Esophagus (tissue), 2 donors: ENCODE data around the gene NAA50. TPM values are rescaled to one million over a fixed set of nuclear protein-coding genes. Genes with fewer than 3 reads are reported as not detected.
A peak's percentile ranks its signal among the peaks of the same experiment; 100 is the strongest.

ENCODE experiments used
- H3K27ac ChIP-seq, 2 donors: one replicate each; pipeline ENCODE4 v1.5.1; 2013; ENCODE audit warnings: low read depth in 2 of 2, mild to moderate bottlenecking in 2 of 2, inconsistent platforms in 1 of 2, low read length in 1 of 2, moderate library complexity in 1 of 2
- H3K27me3 ChIP-seq, 2 donors: one replicate each; pipeline ENCODE4 v1.6.1; 2013; ENCODE audit warnings: low read length in 2 of 2, control low read depth in 1 of 2, mild to moderate bottlenecking in 1 of 2; ENCODE audit not compliant: insufficient read depth in 2 of 2, control insufficient read depth in 1 of 2
- H3K36me3 ChIP-seq, 2 donors: one replicate each; pipeline ENCODE4 v1.6.1; 2013; ENCODE audit warnings: low read length in 1 of 2; ENCODE audit not compliant: control insufficient read depth in 2 of 2, insufficient read depth in 2 of 2
- H3K4me1 ChIP-seq, 2 donors: one replicate each; pipeline ENCODE4 v1.6.1; 2013; ENCODE audit warnings: low read length in 1 of 2; ENCODE audit not compliant: control insufficient read depth in 2 of 2, insufficient read depth in 2 of 2
- H3K4me3 ChIP-seq, 2 donors: one replicate each; pipeline ENCODE4 v1.5.1; 2013; ENCODE audit warnings: low read length in 2 of 2, mild to moderate bottlenecking in 2 of 2, low read depth in 1 of 2, moderate library complexity in 1 of 2
- H3K9me3 ChIP-seq, 2 donors: one replicate each; pipeline ENCODE4 v1.6.1; 2013; ENCODE audit warnings: mild to moderate bottlenecking in 2 of 2, low read depth in 1 of 2, low read length in 1 of 2, moderate library complexity in 1 of 2; ENCODE audit not compliant: control insufficient read depth in 2 of 2, insufficient read depth in 1 of 2
- WGBS, 2 donors: extraction: QIAGEN DNeasy Blood & Tissue Kit; methylation state at CpG; one replicate each; pipeline ENCODE4 v1.1.7; 2013; 5-methylcytosine and 5-hydroxymethylcytosine counted together
- polyA plus RNA-seq, 2 donors: library from polyadenylated mRNA; stranded (reverse); fragments of 200-250 nt; gene quantifications; one replicate each; pipeline ENCODE4 v1.2.3, GENCODE V29; 2013
- donor health status: healthy with polysubstance abuse.
- donor health status: Bipolar disorder and iron deficiency.

The NAA50 gene
- polyA plus RNA-seq, 2 donors = 24.7 to 69.7 TPM

GRCh38 chr3:113719758-113720157 is 26.3 kb downstream of the NAA50 start:
- 81 to 86% methylated on average over 2 of the region's 2 CpGs for WGBS, 2 donors
- H3K27ac ChIP-seq = no peak overlapping the region
- H3K4me3 ChIP-seq = no peak overlapping the region
- no peaks in the 10 kb centered on the region for H3K9me3 ChIP-seq
- H3K27me3 ChIP-seq = no peaks in the 10 kb centered on the region
- peaks cover 0 to 2% of the 10 kb centered on the region in 2 donors for H3K36me3 ChIP-seq
- H3K4me1 ChIP-seq = no peaks in the 10 kb centered on the region

GRCh38 chr3:113719294-113719693 is 26.8 kb downstream of the NAA50 start:
- H3K36me3 ChIP-seq = peaks cover 0 to 2% of the 10 kb centered on the region in 2 donors
- 92 to 95% methylated on average over 1 of the region's 1 CpG for WGBS, 2 donors
- H3K27ac ChIP-seq = no peak overlapping the region
- H3K9me3 ChIP-seq = no peaks in the 10 kb centered on the region
- no peak overlapping the region for H3K4me3 ChIP-seq
- no peaks in the 10 kb centered on the region for H3K4me1 ChIP-seq
- H3K27me3 ChIP-seq = no peaks in the 10 kb centered on the region

- Histone ChIP-seq H3K27ac (no peak overlapping the region), H3K4me3 (no peak overlapping the region), H3K9me3 (no peaks in the 10 kb centered on the region), H3K27me3 (no peaks in the 10 kb centered on the region), H3K36me3 (peaks cover 0 to 2% of the 10 kb centered on the region in 2 donors), H3K4me1 (no peaks in the 10 kb centered on the region)
- WGBS, 2 donors = 89 to 97% methylated on average over 3 of the region's 3 CpGs
These were observed 28.2 kb downstream of the NAA50 start for GRCh38 chr3:113717818-113718217.

- H3K36me3 ChIP-seq = peaks cover 0 to 2% of the 10 kb centered on the region in 2 donors
- 96 to 97% methylated on average over 3 of the region's 3 CpGs for WGBS, 2 donors
- no peaks in the 10 kb centered on the region for H3K4me1 ChIP-seq
- no peaks in the 10 kb centered on the region for H3K27me3 ChIP-seq
- no peaks in the 10 kb centered on the region for H3K9me3 ChIP-seq
- no peak overlapping the region for H3K4me3 ChIP-seq
- H3K27ac ChIP-seq = no peak overlapping the region
These were observed 28.7 kb downstream of the NAA50 start for GRCh38 chr3:113717308-113717707.

GRCh38 chr3:113714702-113715101 is 31.3 kb downstream of the NAA50 start:
- H3K4me3 ChIP-seq = no peak overlapping the region
- H3K27ac ChIP-seq = no peak overlapping the region
- H3K36me3 ChIP-seq = no peaks in the 10 kb centered on the region
- H3K9me3 ChIP-seq = no peaks in the 10 kb centered on the region
- H3K4me1 ChIP-seq = no peaks in the 10 kb centered on the region
- H3K27me3 ChIP-seq = no peaks in the 10 kb centered on the region
- WGBS, 2 donors = 55% methylated on average over 1 of the region's 1 CpG

- Histone ChIP-seq H3K9me3 (no peaks in the 10 kb centered on the region), H3K36me3 (no peaks in the 10 kb centered on the region), H3K27me3 (no peaks in the 10 kb centered on the region), H3K27ac (no peak overlapping the region), H3K4me3 (no peak overlapping the region), H3K4me1 (no peaks in the 10 kb centered on the region)
- WGBS, 2 donors = 45 to 46% methylated on average over 3 of the region's 3 CpGs
These were observed 33.9 kb downstream of the NAA50 start for GRCh38 chr3:113712129-113712528.

GRCh38 chr3:113707835-113708234 is 38.2 kb downstream of the NAA50 start:
- Histone ChIP-seq H3K27me3 (no peaks in the 10 kb centered on the region), H3K9me3 (no peaks in the 10 kb centered on the region), H3K4me3 (no peak overlapping the region), H3K4me1 (no peaks in the 10 kb centered on the region), H3K36me3 (no peaks in the 10 kb centered on the region), H3K27ac (no peak overlapping the region)
- 92 to 97% methylated on average over 4 of the region's 4 CpGs for WGBS, 2 donors

- Histone ChIP-seq H3K4me3 (peak overlapping the region; percentile 39 to 57), H3K36me3 (no peaks in the 10 kb centered on the region), H3K27ac (peak overlapping the region in 1 of 2 donors; percentile 2), H3K27me3 (no peaks in the 10 kb centered on the region), H3K4me1 (peaks cover 0 to 3% of the 10 kb centered on the region in 2 donors), H3K9me3 (no peaks in the 10 kb centered on the region)
- 20 to 29% methylated on average over 23 to 24 of the region's 24 CpGs for WGBS, 2 donors
These were observed 47.1 kb downstream of the NAA50 start for GRCh38 chr3:113698956-113699355.

- Histone ChIP-seq H3K9me3 (no peaks in the 10 kb centered on the region), H3K4me1 (peaks cover 0 to 3% of the 10 kb centered on the region in 2 donors), H3K4me3 (no peak overlapping the region), H3K27ac (no peak overlapping the region), H3K36me3 (no peaks in the 10 kb centered on the region), H3K27me3 (no peaks in the 10 kb centered on the region)
- 61% methylated on average over 6 of the region's 6 CpGs for WGBS, 2 donors
These were observed 47.8 kb downstream of the NAA50 start for GRCh38 chr3:113698213-113698742.

- H3K4me1 ChIP-seq = peaks cover 0 to 3% of the 10 kb centered on the region in 2 donors
- H3K36me3 ChIP-seq = no peaks in the 10 kb centered on the region
- no peaks in the 10 kb centered on the region for H3K9me3 ChIP-seq
- no peaks in the 10 kb centered on the region for H3K27me3 ChIP-seq
- H3K4me3 ChIP-seq = peak overlapping the region; percentile 60 to 65
- peak overlapping the region; percentile 83 for H3K27ac ChIP-seq
- 5% methylated on average over 10 of the region's 10 CpGs for WGBS, 2 donors
These were observed 48.5 kb downstream of the NAA50 start for GRCh38 chr3:113697500-113698090.
